ENCODE measurements around the gene TRIO.

The TRIO gene

GRCh38 chr5:14242447-14242846 lies 99.3 kb downstream of the TRIO start:
- ChIA-PET CTCF (no interaction called here), POLR2A (interaction anchor here (2.2 kb wide), 1 partner anchor 99 kb away, joined by 6 read pairs; the partner anchor contains the start of gene TRIO)
- no peak for DNase-seq (ENCODE audit: extremely low spot score)
- TF ChIP-seq L3MBTL2 (conservative IDR thresholded peaks at IDR 0.05): no peak
- TF ChIP-seq SUZ12 (IDR thresholded peaks at IDR 0.05): no peak
- TF ChIP-seq CTBP1 (IDR thresholded peaks at IDR 0.05; ENCODE audit: borderline replicate concordance): no peak

- DNase-seq (ENCODE audit: extremely low spot score): no peak
- POLR2A ChIA-PET: no interaction called here
- TF ChIP-seq ARNT (IDR thresholded peaks at IDR 0.05): no peak
- CTCF ChIA-PET: no interaction called here
These were observed 99.8 kb downstream of the TRIO start for GRCh38 chr5:14242871-14243383.

- ChIA-PET POLR2A (no interaction called here), CTCF (interaction anchor here (0.7 kb wide), 1 partner anchor 16 kb away, joined by 3 read pairs; no protein-coding TSS in a partner anchor)
- no peak for DNase-seq (ENCODE audit: extremely low spot score)
- TF ChIP-seq ARNT (IDR thresholded peaks at IDR 0.05) (no peak), CTBP1 (IDR thresholded peaks at IDR 0.05; ENCODE audit: borderline replicate concordance) (no peak)
These were observed 100.6 kb downstream of the TRIO start for GRCh38 chr5:14243766-14244165.

- no peak for DNase-seq (ENCODE audit: extremely low spot score)
- CTCF ChIA-PET: interaction anchor here (1.0 kb wide), 1 partner anchor 26 kb away, joined by 3 read pairs; no protein-coding TSS in a partner anchor
- POLR2A ChIA-PET: interaction anchor here (1.1 kb wide), 1 partner anchor 84 kb away, joined by 3 read pairs; no protein-coding TSS in a partner anchor
- TF ChIP-seq SP1 (IDR thresholded peaks at IDR 0.05): no peak
- no peak for TF ChIP-seq NFRKB (IDR thresholded peaks at IDR 0.05)
- TF ChIP-seq HDGF (IDR thresholded peaks at IDR 0.05; ENCODE audit: borderline replicate concordance): no peak
- no peak for TF ChIP-seq L3MBTL2 (conservative IDR thresholded peaks at IDR 0.05)
- no peak for TF ChIP-seq LEF1 (IDR thresholded peaks at IDR 0.05; ENCODE audit: borderline replicate concordance)
- no peak for TF ChIP-seq ELF4 (IDR thresholded peaks at IDR 0.05)
- TF ChIP-seq BHLHE40 (IDR thresholded peaks at IDR 0.05; ENCODE audit: borderline replicate concordance): no peak
- TF ChIP-seq FOXA1 (IDR thresholded peaks at IDR 0.05): no peak
- no peak for TF ChIP-seq CTBP1 (IDR thresholded peaks at IDR 0.05; ENCODE audit: borderline replicate concordance)
- no peak for TF ChIP-seq ZNF384 (IDR thresholded peaks at IDR 0.05)
- no peak for TF ChIP-seq FOXM1 (IDR thresholded peaks at IDR 0.05; ENCODE audit: borderline replicate concordance)
- TF ChIP-seq ARNT (IDR thresholded peaks at IDR 0.05): no peak
These were observed 101.6 kb downstream of the TRIO start for GRCh38 chr5:14244721-14245120.

- TF ChIP-seq PKNOX1 (IDR thresholded peaks at IDR 0.05) (no peak), SP1 (IDR thresholded peaks at IDR 0.05) (no peak), LEF1 (IDR thresholded peaks at IDR 0.05; ENCODE audit: borderline replicate concordance) (no peak), ELF4 (IDR thresholded peaks at IDR 0.05) (no peak), L3MBTL2 (conservative IDR thresholded peaks at IDR 0.05) (no peak), NFRKB (IDR thresholded peaks at IDR 0.05) (no peak), SUZ12 (IDR thresholded peaks at IDR 0.05) (no peak), HDGF (IDR thresholded peaks at IDR 0.05; ENCODE audit: borderline replicate concordance) (no peak), FOXA1 (IDR thresholded peaks at IDR 0.05) (no peak), ZNF384 (IDR thresholded peaks at IDR 0.05) (no peak), FOXM1 (IDR thresholded peaks at IDR 0.05; ENCODE audit: borderline replicate concordance) (no peak), TARDBP (IDR thresholded peaks at IDR 0.05) (no peak), BHLHE40 (IDR thresholded peaks at IDR 0.05; ENCODE audit: borderline replicate concordance) (no peak), FOXK2 (IDR thresholded peaks at IDR 0.05) (no peak), ARNT (IDR thresholded peaks at IDR 0.05) (no peak), CTBP1 (IDR thresholded peaks at IDR 0.05; ENCODE audit: borderline replicate concordance) (no peak)
- POLR2A ChIA-PET: interaction anchor here (1.1 kb wide), 1 partner anchor 85 kb away, joined by 3 read pairs; no protein-coding TSS in a partner anchor
- DNase-seq (ENCODE audit: extremely low spot score): no peak
- CTCF ChIA-PET: interaction anchor here (1.0 kb wide), 1 partner anchor 25 kb away, joined by 3 read pairs; no protein-coding TSS in a partner anchor
These were observed 102.2 kb downstream of the TRIO start for GRCh38 chr5:14245132-14245925.

GRCh38 chr5:14246350-14247053 lies 103.4 kb downstream of the TRIO start:
- ChIA-PET CTCF (no interaction called here), POLR2A (no interaction called here)
- TF ChIP-seq BHLHE40 (IDR thresholded peaks at IDR 0.05; ENCODE audit: borderline replicate concordance) (no peak), LEF1 (IDR thresholded peaks at IDR 0.05; ENCODE audit: borderline replicate concordance) (no peak), PKNOX1 (IDR thresholded peaks at IDR 0.05) (no peak), FOXA1 (IDR thresholded peaks at IDR 0.05) (no peak), TARDBP (IDR thresholded peaks at IDR 0.05) (no peak), SP1 (IDR thresholded peaks at IDR 0.05) (no peak), HDGF (IDR thresholded peaks at IDR 0.05; ENCODE audit: borderline replicate concordance) (no peak), ARNT (IDR thresholded peaks at IDR 0.05) (no peak), ELF4 (IDR thresholded peaks at IDR 0.05) (no peak), ZNF384 (IDR thresholded peaks at IDR 0.05) (no peak), L3MBTL2 (conservative IDR thresholded peaks at IDR 0.05) (no peak), CTBP1 (IDR thresholded peaks at IDR 0.05; ENCODE audit: borderline replicate concordance) (no peak), FOXK2 (IDR thresholded peaks at IDR 0.05) (no peak), NFRKB (IDR thresholded peaks at IDR 0.05) (no peak), FOXM1 (IDR thresholded peaks at IDR 0.05; ENCODE audit: borderline replicate concordance) (no peak), SUZ12 (IDR thresholded peaks at IDR 0.05) (no peak)
- no peak for DNase-seq (ENCODE audit: extremely low spot score)
